ENCODE data around the gene CYB5R3. TPM values are rescaled to one million over a fixed set of nuclear protein-coding genes. Genes with fewer than 3 reads are reported as not detected.
A peak's percentile ranks its signal among the peaks of the same experiment; 100 is the strongest.

Gene CYB5R3
- polyA plus RNA-seq, 2 of the 4 experiments (the other 2 are of a cell fraction): 30.8 to 51.8 TPM

GRCh38 chr22:42615092-42615859 lies 33.9 kb downstream of the CYB5R3 start (continued):
- TF ChIP-seq ZNF302 (CRISPR knock-in tag; IDR thresholded peaks at IDR 0.05): no peak
- TF ChIP-seq FOSL2 (IDR thresholded peaks at IDR 0.05): no peak
- peak; percentile 71; the same call in 1 of the 2 replicates for TF ChIP-seq FOSL2 (CRISPR knock-in tag; IDR thresholded peaks at IDR 0.05)
- TF ChIP-seq ESRRA (IDR thresholded peaks at IDR 0.05; ENCODE audit: borderline replicate concordance, low read length): peak; percentile 98
- TF ChIP-seq FOSB (CRISPR knock-in tag; IDR thresholded peaks at IDR 0.05): peak; percentile 99
- TF ChIP-seq TFCP2L1 (CRISPR knock-in tag; IDR thresholded peaks at IDR 0.05): peak; percentile 99
- TF ChIP-seq HOXA7 (CRISPR knock-in tag; IDR thresholded peaks at IDR 0.05): peak; percentile 99

DNA sequence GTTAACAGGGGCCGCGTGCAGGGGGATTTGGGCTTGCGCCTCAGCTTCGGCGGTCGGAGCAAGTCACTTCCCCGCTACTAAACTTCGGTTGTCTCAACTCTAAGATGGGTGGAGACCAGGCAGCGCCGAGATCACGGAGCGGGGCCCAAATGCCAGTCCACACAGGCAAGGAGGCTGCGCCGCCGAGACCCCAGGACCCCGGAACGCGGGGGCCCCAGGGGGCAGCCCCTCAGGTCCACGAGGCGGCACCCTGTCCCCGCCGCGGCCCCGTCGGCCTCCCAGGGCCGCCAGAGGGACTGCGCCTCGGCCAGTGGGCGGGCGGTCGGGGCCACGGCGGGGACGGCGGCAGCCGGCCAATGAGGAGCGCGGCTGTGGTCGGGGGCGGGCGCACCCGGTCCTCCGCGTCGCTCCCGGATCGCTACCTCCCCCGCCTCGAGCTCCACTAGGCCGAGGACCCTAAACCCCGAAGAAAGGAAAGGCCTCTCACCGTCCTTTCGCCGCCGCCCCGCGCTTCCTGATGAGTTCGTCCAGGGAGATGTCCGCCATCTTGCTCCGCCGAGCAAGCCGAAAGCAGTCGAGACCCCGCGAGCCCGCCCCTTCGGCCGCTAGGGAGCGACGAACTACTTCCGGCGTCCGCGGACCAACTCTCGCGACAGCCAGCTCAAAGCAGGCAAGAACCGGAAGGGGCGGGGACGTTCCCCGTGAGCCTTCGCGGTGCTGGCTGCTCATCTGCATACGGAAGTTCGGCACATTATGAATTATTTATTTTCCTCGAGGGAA lies 34.7 kb downstream of the CYB5R3 start, which contains the start of gene POLDIP3:
Gene POLDIP3 (minus strand): TSS at position 572 of the 780 bp plus-strand sequence. CDS start 26 bp downstream, at position 546.
- DNase-seq (ENCODE audit: low read depth in 1 of 2, low spot score in 1 of 2) (peak; percentile 81 to 97), ATAC-seq (peak; percentile 83 to 84), FAIRE-seq (no peak)
- H3K27ac ChIP-seq: peak within 1 kb of the TSS; percentile 91 to 98
- peaks cover 25% of the 10 kb centered on the region for H3K4me1 ChIP-seq
- CTCF ChIA-PET: interaction anchor here (1.3 to 2.0 kb wide), 2 partner anchors 253 kb away, joined by 4 to 7 read pairs; no protein-coding TSS in a partner anchor
- TF ChIP-seq GATA3 (IDR thresholded peaks at IDR 0.05; ENCODE audit: borderline replicate concordance) (no peak), CBX2 (IDR thresholded peaks at IDR 0.05; ENCODE audit: borderline replicate concordance, low read depth) (no peak), NR3C1 (IDR thresholded peaks at IDR 0.05) (no peak), TP53 (CRISPR knock-in tag; IDR thresholded peaks at IDR 0.05) (peak; percentile 17; the same call in 1 of the 2 replicates), RAD21 (conservative IDR thresholded peaks at IDR 0.05 in 1 of 2, IDR thresholded peaks at IDR 0.05 in 1 of 2) (no peak; a peak in 1 of 5 replicates), REST (IDR thresholded peaks at IDR 0.05) (peak; percentile 93), PHF8 (IDR thresholded peaks at IDR 0.05; ENCODE audit: borderline replicate concordance, low read depth) (peak; percentile 69; the same call in 1 of the 2 replicates), MAX (IDR thresholded peaks at IDR 0.05) (no peak), POLR2A (IDR thresholded peaks at IDR 0.05; ENCODE audit: low read length) (0 out of 2 replicates have a peak, but pooled peaks have one; percentile 31), FOXS1 (CRISPR knock-in tag; IDR thresholded peaks at IDR 0.05) (no peak), CHD2 (IDR thresholded peaks at IDR 0.05; ENCODE audit: low read length, partially characterized antibody) (peak; percentile 97), ELK1 (IDR thresholded peaks at IDR 0.05; ENCODE audit: low read depth, low read length) (peak; percentile 43; the same call in 1 of the 2 replicates), CHD4 (IDR thresholded peaks at IDR 0.05; ENCODE audit: borderline replicate concordance) (no peak)
- TF ChIP-seq, protein P1, sequence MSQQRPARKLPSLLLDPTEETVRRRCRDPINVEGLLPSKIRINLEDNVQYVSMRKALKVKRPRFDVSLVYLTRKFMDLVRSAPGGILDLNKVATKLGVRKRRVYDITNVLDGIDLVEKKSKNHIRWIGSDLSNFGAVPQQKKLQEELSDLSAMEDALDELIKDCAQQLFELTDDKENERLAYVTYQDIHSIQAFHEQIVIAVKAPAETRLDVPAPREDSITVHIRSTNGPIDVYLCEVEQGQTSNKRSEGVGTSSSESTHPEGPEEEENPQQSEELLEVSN (IDR thresholded peaks at IDR 0.05; ENCODE audit: borderline replicate concordance, low read depth): no peak
- H3K4me3 ChIP-seq: peak within 1 kb of the TSS; percentile 93
- WGBS (ENCODE audit: missing lambda C conversion rate): 1% methylated on average over 11 of the region's 85 CpGs
- POLR2A ChIA-PET: interaction anchor here (0.6 to 2.0 kb wide), 10 partner anchors 12 to 476 kb away, joined by 3 to 13 read pairs (median 4); partner anchors contain the start of genes CYB5R3 and PACSIN2
- H3K9me3 ChIP-seq: no peaks in the 10 kb centered on the region
- peak within 1 kb of the TSS; percentile 96 for H3K4me2 ChIP-seq
